HCT116 (cell line): Measurements from ENCODE around the gene PKD2L1. TPM values are rescaled to one million over a fixed set of nuclear protein-coding genes. Genes with fewer than 3 reads are reported as not detected.

ENCODE experiments used
- ATAC-seq: fragments of 200-7000 bp; cut with Tn5 transposase; 2 replicates; pipeline ENCODE4 v1.9.1; 2020; ENCODE audit warnings: mild to moderate bottlenecking, moderate library complexity
- BruUV-seq: library from RNA; stranded (reverse); fragments of 400-500 nt; replicated peaks from 2 replicates; lab custom pipeline; 2021; lab: Mats Ljungman, UMichigan
- CTCF ChIA-PET: fragments of 300-600 bp; sonication (Branson Sonifier 250); formaldehyde crosslinking; loops from one replicate; lab custom pipeline; 2021; ENCODE audit warnings: antibody characterized with exemption; lab: Charles Lee
- POLR2A ChIA-PET: fragments of 300-600, 350-600 bp; sonication (Branson Sonifier 250); formaldehyde crosslinking; loops from one replicate; lab custom pipeline; 2021; ENCODE audit warnings: antibody characterized with exemption; lab: Charles Lee
- RAD21 ChIA-PET, 2 experiments: fragments of 300-600 bp; sonication (Branson Sonifier 250); formaldehyde crosslinking; loops; one replicate each; lab custom pipeline; 2023; ENCODE audit warnings: low total read pairs in 2 of 2; ENCODE audit not compliant: uncharacterized antibody in 2 of 2, unreplicated experiment in 2 of 2, low non-redundant PET in 1 of 2; lab: Charles Lee
- DNase-seq: peaks from one replicate; pipeline ENCODE4 v3.0.0-alpha.2; 2010; ENCODE audit warnings: low read depth, low spot score
- H2AFZ ChIP-seq: fragments of 200-600 bp; shearing (Covaris generic), sonication (generic); 2 replicates; pipeline ENCODE4 v1.6.1; 2017; ENCODE audit warnings: low read depth, mixed run types, mixed read lengths, antibody characterized with exemption, low read length; ENCODE audit not compliant: poor library complexity, severe bottlenecking
- H3K27ac ChIP-seq: 2 replicates; pipeline ENCODE4 v1.5.1; 2012; ENCODE audit warnings: low read depth, low read length
- H3K27me3 ChIP-seq: fragments of 200-600 bp; sonication (generic); 2 replicates; pipeline ENCODE4 v1.6.1; 2016; ENCODE audit warnings: mixed run types, low read length, mixed read lengths; ENCODE audit not compliant: insufficient read depth
- H3K36me3 ChIP-seq, 2 experiments: fragments of 200-500 bp in 1 of 2; fragments of 200-600 bp in 1 of 2; sonication (Bioruptor generic) in 1 of 2; sonication (generic) in 1 of 2; 2 replicates each; pipeline versions ENCODE4 v1.5.1 to v1.6.1; 2014 to 2016; ENCODE audit warnings: low read length in 2 of 2, inconsistent platforms in 1 of 2, mixed read lengths in 1 of 2, mixed run types in 1 of 2; ENCODE audit not compliant: insufficient read depth in 2 of 2, control insufficient read depth in 1 of 2
- H3K4me1 ChIP-seq, 2 experiments: fragments of 200-600 bp in 1 of 2; sonication (generic) in 1 of 2; 2 replicates each; pipeline versions ENCODE4 v1.5.1 to v1.6.1; 2012 to 2017; ENCODE audit warnings: low read length in 2 of 2, inconsistent platforms in 1 of 2, mild to moderate bottlenecking in 1 of 2, mixed read lengths in 1 of 2, mixed run types in 1 of 2, moderate library complexity in 1 of 2; ENCODE audit not compliant: insufficient read depth in 2 of 2, control insufficient read depth in 1 of 2
- H3K4me2 ChIP-seq: fragments of 200-600 bp; sonication (generic); 2 replicates; pipeline ENCODE4 v1.6.1; 2017; ENCODE audit warnings: mixed run types, low read length, mixed read lengths
- H3K4me3 ChIP-seq, 2 experiments: fragments of 200-600 bp in 1 of 2; sonication (generic) in 1 of 2; replicated peaks in 1 of 2; 2 replicates each; pipeline ENCODE4 v1.5.1; 2011 to 2016; ENCODE audit warnings: low read length in 2 of 2, control low read depth in 1 of 2, low read depth in 1 of 2, mild to moderate bottlenecking in 1 of 2, mixed read lengths in 1 of 2, mixed run types in 1 of 2
- H3K79me2 ChIP-seq: fragments of 200-600 bp; sonication (generic); 2 replicates; pipeline ENCODE4 v1.6.1; 2017; ENCODE audit warnings: mild to moderate bottlenecking, mixed run types, low read length, moderate library complexity, mixed read lengths; ENCODE audit not compliant: insufficient read depth
- H3K9ac ChIP-seq: fragments of 200-600 bp; sonication (generic); 2 replicates; pipeline ENCODE4 v1.6.1; 2016; ENCODE audit warnings: low read length, mixed read lengths
- H3K9me2 ChIP-seq: fragments of 200-600 bp; sonication (generic), shearing (Covaris generic); 2 replicates; pipeline ENCODE4 v1.6.1; 2017; ENCODE audit warnings: mixed run types, mild to moderate bottlenecking, moderate library complexity; ENCODE audit not compliant: insufficient read depth
- H3K9me3 ChIP-seq, 2 experiments: fragments of 200-500 bp in 1 of 2; fragments of 200-600 bp in 1 of 2; sonication (Bioruptor generic) in 1 of 2; sonication (generic) in 1 of 2; 2 replicates each; pipeline ENCODE4 v1.6.1; 2014 to 2017; ENCODE audit warnings: low read length in 2 of 2, mixed read lengths in 2 of 2, inconsistent platforms in 1 of 2, low read depth in 1 of 2, mild to moderate bottlenecking in 1 of 2, mixed run types in 1 of 2, moderate library complexity in 1 of 2; ENCODE audit not compliant: control insufficient read depth in 1 of 2, insufficient read depth in 1 of 2
- H4K20me1 ChIP-seq: fragments of 200-600 bp; sonication (generic), shearing (Covaris generic); 2 replicates; pipeline ENCODE4 v1.6.1; 2017; ENCODE audit warnings: mixed run types, mild to moderate bottlenecking, moderate library complexity; ENCODE audit not compliant: insufficient read depth
- CBX3 ChIP-seq: IDR thresholded peaks from 2 replicates; pipeline ENCODE4 v1.6.1; 2012; ENCODE audit warnings: low read depth
- RAD21 ChIP-seq: IDR thresholded peaks from 2 replicates; pipeline ENCODE4 v1.6.1; 2012; ENCODE audit warnings: low read depth, mild to moderate bottlenecking
- SP1 ChIP-seq: IDR thresholded peaks from 2 replicates; pipeline ENCODE4 v1.6.1; 2012; ENCODE audit warnings: low read depth
- SRF ChIP-seq: IDR thresholded peaks from 2 replicates; pipeline ENCODE4 v1.6.1; 2012; ENCODE audit warnings: low read depth
- TCF7L2 ChIP-seq: IDR thresholded peaks from 2 replicates; pipeline ENCODE4 v1.7.0; 2011; ENCODE audit warnings: borderline replicate concordance, inconsistent platforms; ENCODE audit not compliant: insufficient read depth, insufficient read length; ENCODE audit errors: extremely low read depth
- YY1 ChIP-seq: IDR thresholded peaks from 2 replicates; pipeline ENCODE4 v1.6.1; 2011; ENCODE audit warnings: low read length, low read depth, moderate library complexity, mild to moderate bottlenecking; ENCODE audit not compliant: insufficient replicate concordance; ENCODE audit errors: extremely low read depth
- ZFX ChIP-seq: fragments of 450-650 bp; IDR thresholded peaks from 2 replicates; pipeline ENCODE4 v1.6.1; 2017
- intact Hi-C: fragments of 100-400 bp; cut with micrococcal nuclease; formaldehyde crosslinking; loops from 2 replicates; pipeline ENCODE4 v1.10.0; 2022
- total RNA-seq: library from RNA; stranded (reverse); gene quantifications from one replicate; pipeline ENCODE4 v1.2.1, GENCODE V29; 2021; ENCODE audit not compliant: unreplicated experiment
- TF ChIP-seq, protein P1 (sequence below), 3 experiments: fragments of 200-600 bp in 1 of 3; sonication (generic) in 1 of 3; IDR thresholded peaks in 2 of 3; conservative IDR thresholded peaks in 1 of 3; 2 replicates each; pipeline ENCODE4 v1.5.1; 2012 to 2017; ENCODE audit warnings: low read depth in 2 of 3, low read length in 2 of 3, antibody characterized with exemption in 1 of 3, borderline replicate concordance in 1 of 3, control low read depth in 1 of 3, mild to moderate bottlenecking in 1 of 3, mixed read lengths in 1 of 3, mixed run types in 1 of 3, moderate library complexity in 1 of 3; ENCODE audit not compliant: insufficient read depth in 1 of 3

Gene PKD2L1
- total RNA-seq, 1 experiment from 2014 or later = 0.17 TPM

DNA sequence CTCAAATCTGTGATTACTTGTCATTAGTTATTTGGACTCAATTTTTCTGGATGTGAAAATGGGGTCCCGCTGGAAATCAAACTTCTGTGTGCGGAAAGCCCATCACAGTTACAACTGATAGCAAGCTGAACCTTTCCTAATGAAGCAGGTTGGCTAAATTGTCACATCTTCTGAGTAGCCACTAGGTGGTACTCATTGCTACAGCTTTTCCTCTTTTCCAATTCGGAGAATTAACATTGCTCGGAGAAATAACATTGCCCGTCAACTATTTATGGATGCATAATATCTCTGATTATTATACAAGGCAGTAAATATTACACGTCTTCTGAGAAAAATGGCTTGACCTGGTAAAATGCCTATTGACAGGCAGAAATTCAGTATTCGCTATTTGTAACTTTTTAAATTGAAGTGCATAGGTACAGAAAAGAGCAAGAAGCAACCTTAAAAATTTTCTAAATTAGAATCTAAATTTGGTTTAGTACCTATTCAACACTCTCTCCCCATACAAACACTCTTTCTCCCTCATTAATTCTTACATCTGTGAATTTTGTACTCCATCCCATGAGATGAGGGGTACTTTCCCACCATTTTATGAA lies 26.2 kb downstream of the PKD2L1 start:
- intact Hi-C loops = loop anchor here (1.0 to 5.0 kb wide), 4 partner anchors 33 to 574 kb away; no protein-coding TSS in a partner anchor
- BruUV-seq = no TSS peak
- DNase-seq (peak; percentile 32), ATAC-seq (peak; percentile 87)
- ChIA-PET CTCF (interaction anchor here (0.7 to 1.8 kb wide), 13 partner anchors 9 to 585 kb away, joined by 3 to 16 read pairs (median 4); partner anchors contain the start of gene SCD), POLR2A (no interaction called here), RAD21 (no interaction called here)
- Histone ChIP-seq H3K27ac (no peak overlapping the region), H3K9me3 (no peaks in the 10 kb centered on the region), H3K9me2 (no peaks in the 10 kb centered on the region), H3K36me3 (no peaks in the 10 kb centered on the region), H3K4me3 (no peak overlapping the region), H3K79me2 (no peaks in the 10 kb centered on the region), H4K20me1 (no peaks in the 10 kb centered on the region), H3K27me3 (no peaks in the 10 kb centered on the region; the same call in 1 of the 2 replicates), H2AFZ (peak overlapping the region; percentile 32), H3K4me1 (peaks cover 4 to 7% of the 10 kb centered on the region in 2 experiments; a peak in 2 of 4 replicates), H3K4me2 (peak overlapping the region; percentile 1; the same call in 1 of the 2 replicates), H3K9ac (no peak overlapping the region)
- TF ChIP-seq, protein P1, sequence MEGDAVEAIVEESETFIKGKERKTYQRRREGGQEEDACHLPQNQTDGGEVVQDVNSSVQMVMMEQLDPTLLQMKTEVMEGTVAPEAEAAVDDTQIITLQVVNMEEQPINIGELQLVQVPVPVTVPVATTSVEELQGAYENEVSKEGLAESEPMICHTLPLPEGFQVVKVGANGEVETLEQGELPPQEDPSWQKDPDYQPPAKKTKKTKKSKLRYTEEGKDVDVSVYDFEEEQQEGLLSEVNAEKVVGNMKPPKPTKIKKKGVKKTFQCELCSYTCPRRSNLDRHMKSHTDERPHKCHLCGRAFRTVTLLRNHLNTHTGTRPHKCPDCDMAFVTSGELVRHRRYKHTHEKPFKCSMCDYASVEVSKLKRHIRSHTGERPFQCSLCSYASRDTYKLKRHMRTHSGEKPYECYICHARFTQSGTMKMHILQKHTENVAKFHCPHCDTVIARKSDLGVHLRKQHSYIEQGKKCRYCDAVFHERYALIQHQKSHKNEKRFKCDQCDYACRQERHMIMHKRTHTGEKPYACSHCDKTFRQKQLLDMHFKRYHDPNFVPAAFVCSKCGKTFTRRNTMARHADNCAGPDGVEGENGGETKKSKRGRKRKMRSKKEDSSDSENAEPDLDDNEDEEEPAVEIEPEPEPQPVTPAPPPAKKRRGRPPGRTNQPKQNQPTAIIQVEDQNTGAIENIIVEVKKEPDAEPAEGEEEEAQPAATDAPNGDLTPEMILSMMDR (IDR thresholded peaks at IDR 0.05 in 2 of 3, conservative IDR thresholded peaks at IDR 0.05 in 1 of 3; ENCODE audit: borderline replicate concordance in 1 of 3, insufficient read depth in 1 of 3, low read depth in 2 of 3, low read length in 2 of 3) = peak; percentile 84 to 91 (median 87); a peak in 5 of 6 replicates
- TF ChIP-seq SRF = no peak
- no peak for TF ChIP-seq TCF7L2
- TF ChIP-seq ZFX = no peak
- TF ChIP-seq SP1 = 0 out of 2 replicates have a peak, but pooled peaks have one; percentile 11
- TF ChIP-seq YY1 = no peak
- no peak for TF ChIP-seq CBX3
- TF ChIP-seq RAD21 = peak; percentile 89
